HG03039 (cell line): ENCODE results near the gene EHD1.
"Not testable (repeated sequence)": the region's sequence is repeated elsewhere in the genome, so short reads cannot be mapped to it uniquely, and the experiment has no call there.

Experiments used
- ATAC-seq: cut with Tn5 transposase; IDR thresholded peaks from one replicate; pipeline ENCODE4 v1.9.1; 2021; ENCODE audit warnings: mild to moderate bottlenecking, moderate library complexity; ENCODE audit not compliant: unreplicated experiment

Gene EHD1

GRCh38 chr11:64859542-64860414 is 18.6 kb downstream of the EHD1 start:
- ATAC-seq: peak; percentile 44

GRCh38 chr11:64858467-64859263 is 19.8 kb downstream of the EHD1 start:
- no peak for ATAC-seq

- ATAC-seq: no peak
Measured at GRCh38 chr11:64857485-64857884, 20.9 kb downstream of the EHD1 start.

GRCh38 chr11:64856382-64857227 is 21.8 kb downstream of the EHD1 start:
- ATAC-seq: no peak

- ATAC-seq: no peak
Measured at GRCh38 chr11:64855596-64856304, 22.7 kb downstream of the EHD1 start.

GRCh38 chr11:64854534-64855502 is 23.6 kb downstream of the EHD1 start:
- no peak for ATAC-seq

- no peak for ATAC-seq
Measured at GRCh38 chr11:64854157-64854533, 24.3 kb downstream of the EHD1 start.

GRCh38 chr11:64853709-64854108 is 24.7 kb downstream of the EHD1 start:
- ATAC-seq: no peak

GRCh38 chr11:64852804-64853509 is 25.5 kb downstream of the EHD1 start:
- no peak for ATAC-seq

GRCh38 chr11:64851831-64852351 is 26.5 kb downstream of the EHD1 start:
- no peak for ATAC-seq

GRCh38 chr11:64850979-64851567 is 27.3 kb downstream of the EHD1 start:
- peak; percentile 46 for ATAC-seq

- no peak for ATAC-seq
Measured at GRCh38 chr11:64849598-64850356, 28.6 kb downstream of the EHD1 start.

GRCh38 chr11:64848826-64849597 is 29.4 kb downstream of the EHD1 start:
- no peak for ATAC-seq

- no peak for ATAC-seq
Measured at GRCh38 chr11:64848214-64848825, 30.1 kb downstream of the EHD1 start.

GRCh38 chr11:64846998-64847666 is 31.3 kb downstream of the EHD1 start:
- no peak for ATAC-seq

- not testable (repeated sequence) for ATAC-seq
Measured at GRCh38 chr11:64845776-64846129, 32.7 kb downstream of the EHD1 start.
